ENCODE results near the gene LDLRAD3. TPM values are rescaled to one million over a fixed set of nuclear protein-coding genes. Genes with fewer than 3 reads are reported as not detected.
A peak's percentile ranks its signal among the peaks of the same experiment; 100 is the strongest.

LDLRAD3 gene
- total RNA-seq, 1 donor from 2014 or later, result 39.1 TPM

GRCh38 chr11:36034551-36035331, 90.9 kb downstream of the LDLRAD3 start:
- no peak for TF ChIP-seq CTCF (IDR thresholded peaks at IDR 0.05; ENCODE audit: unreplicated experiment)
- Mint-ChIP-seq H3K9me3 (peaks cover 7% of the 10 kb centered on the region), H3K4me1 (peaks cover 33% of the 10 kb centered on the region), H3K27ac (no peak overlapping the region), H3K36me3 (peaks cover 5% of the 10 kb centered on the region), H3K4me3 (no peak overlapping the region), H3K27me3 (ENCODE audit: low read depth) (no peaks in the 10 kb centered on the region)
- no peak for DNase-seq (ENCODE audit: low spot score in 2 of 2, unreplicated experiment in 2 of 2)

- no peaks in the 10 kb centered on the region for H3K27me3 Mint-ChIP-seq (ENCODE audit: low read depth)
- peaks cover 5% of the 10 kb centered on the region for H3K36me3 Mint-ChIP-seq
- peaks cover 25% of the 10 kb centered on the region for H3K4me1 Mint-ChIP-seq
- DNase-seq (ENCODE audit: low spot score in 2 of 2, unreplicated experiment in 2 of 2), result no peak
- no peak overlapping the region for H3K27ac Mint-ChIP-seq
- H3K9me3 Mint-ChIP-seq, result peaks cover 7% of the 10 kb centered on the region
- H3K4me3 Mint-ChIP-seq, result no peak overlapping the region
- TF ChIP-seq CTCF (IDR thresholded peaks at IDR 0.05; ENCODE audit: unreplicated experiment), result no peak
Measured at GRCh38 chr11:36035454-36035853, 91.6 kb downstream of the LDLRAD3 start.

GRCh38 chr11:36035999-36036398, 92.1 kb downstream of the LDLRAD3 start:
- Mint-ChIP-seq H3K27ac (no peak overlapping the region), H3K4me1 (peaks cover 20% of the 10 kb centered on the region), H3K9me3 (peaks cover 7% of the 10 kb centered on the region), H3K36me3 (peaks cover 5% of the 10 kb centered on the region), H3K4me3 (no peak overlapping the region), H3K27me3 (ENCODE audit: low read depth) (no peaks in the 10 kb centered on the region)
- no peak for TF ChIP-seq CTCF (IDR thresholded peaks at IDR 0.05; ENCODE audit: unreplicated experiment)
- no peak for DNase-seq (ENCODE audit: low spot score in 2 of 2, unreplicated experiment in 2 of 2)

GRCh38 chr11:36037031-36037430, 93.2 kb downstream of the LDLRAD3 start:
- peaks cover 7% of the 10 kb centered on the region for H3K9me3 Mint-ChIP-seq
- no peak overlapping the region for H3K27ac Mint-ChIP-seq
- H3K4me3 Mint-ChIP-seq, result no peak overlapping the region
- peaks cover 20% of the 10 kb centered on the region for H3K4me1 Mint-ChIP-seq
- peaks cover 5% of the 10 kb centered on the region for H3K36me3 Mint-ChIP-seq
- H3K27me3 Mint-ChIP-seq (ENCODE audit: low read depth), result no peaks in the 10 kb centered on the region
- no peak for DNase-seq (ENCODE audit: low spot score in 2 of 2, unreplicated experiment in 2 of 2)
- TF ChIP-seq CTCF (IDR thresholded peaks at IDR 0.05; ENCODE audit: unreplicated experiment), result no peak

GRCh38 chr11:36038541-36038940, 94.7 kb downstream of the LDLRAD3 start:
- H3K27ac Mint-ChIP-seq, result peak overlapping the region; percentile 30
- H3K36me3 Mint-ChIP-seq, result peaks cover 5% of the 10 kb centered on the region
- peaks cover 20% of the 10 kb centered on the region for H3K4me1 Mint-ChIP-seq
- H3K4me3 Mint-ChIP-seq, result no peak overlapping the region
- no peaks in the 10 kb centered on the region for H3K27me3 Mint-ChIP-seq (ENCODE audit: low read depth)
- TF ChIP-seq CTCF (IDR thresholded peaks at IDR 0.05; ENCODE audit: unreplicated experiment), result no peak
- DNase-seq (ENCODE audit: low spot score in 2 of 2, unreplicated experiment in 2 of 2), result no peak
- peaks cover 7% of the 10 kb centered on the region for H3K9me3 Mint-ChIP-seq
